ENCODE measurements around the gene ZNF35.

DNA sequence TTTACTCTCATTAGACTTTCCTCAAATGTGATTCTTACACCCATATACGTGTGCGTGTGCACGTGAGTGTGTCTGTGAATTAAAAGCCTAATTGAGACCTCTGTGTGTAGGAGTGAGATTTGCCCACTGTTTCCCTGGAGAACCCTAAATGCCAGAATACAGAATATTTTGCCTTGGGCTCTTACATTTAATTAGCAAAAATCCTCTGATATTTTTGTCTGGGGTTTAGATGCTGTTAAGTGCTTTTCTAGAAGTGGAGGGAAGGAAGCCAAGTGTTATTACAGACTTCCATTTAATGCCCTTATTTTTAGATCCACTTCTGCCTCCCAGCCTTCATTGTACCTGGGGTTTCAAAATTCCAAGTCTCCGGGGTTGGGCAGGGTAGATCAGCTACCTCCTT, 17.8 kb downstream of the ZNF35 start:
- TF ChIP-seq CTCF (IDR thresholded peaks at IDR 0.05) (no peak), POLR2A (IDR thresholded peaks at IDR 0.05) (no peak), POLR2AphosphoS5 (IDR thresholded peaks at IDR 0.05) (no peak)

All from prostate gland (tissue), 2 donors.